Panc1 (cell line): ENCODE measurements around the gene ST3GAL5.

ENCODE experiments used
- SIN3A ChIP-seq: IDR thresholded peaks from 2 replicates; pipeline ENCODE4 v1.6.1; 2012; ENCODE audit warnings: low read depth, mild to moderate bottlenecking, low read length, moderate library complexity, borderline replicate concordance; ENCODE audit not compliant: insufficient read depth
- TCF7L2 ChIP-seq: IDR thresholded peaks from 2 replicates; pipeline ENCODE4 v1.6.1; 2011; ENCODE audit warnings: mild to moderate bottlenecking, low read depth, low read length, inconsistent platforms
- TF ChIP-seq, protein P1 (sequence below): fragments of 450-650 bp; IDR thresholded peaks from 2 replicates; pipeline ENCODE4 v1.5.1; 2017; ENCODE audit warnings: mild to moderate bottlenecking

DNA sequence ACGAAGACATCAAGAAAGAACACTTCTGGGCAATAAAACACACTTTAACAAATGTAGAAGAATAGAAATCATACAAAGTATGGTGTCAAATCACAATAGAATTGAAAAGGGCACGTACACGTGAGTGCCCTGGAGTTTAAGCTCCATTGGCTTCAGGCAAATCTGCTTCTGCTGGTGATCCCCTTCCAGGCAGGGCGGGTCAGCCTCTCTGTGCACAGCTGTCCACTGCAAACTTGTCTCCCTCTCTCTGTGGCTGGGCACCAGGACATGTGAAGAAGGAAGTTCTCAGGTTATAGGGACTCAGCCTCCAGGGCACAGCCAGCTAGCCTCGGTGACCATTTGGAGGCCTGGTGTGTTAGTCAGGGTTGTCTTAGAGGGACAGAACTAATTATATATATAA is 66.0 kb downstream of the ST3GAL5 start:
- TF ChIP-seq, protein P1, sequence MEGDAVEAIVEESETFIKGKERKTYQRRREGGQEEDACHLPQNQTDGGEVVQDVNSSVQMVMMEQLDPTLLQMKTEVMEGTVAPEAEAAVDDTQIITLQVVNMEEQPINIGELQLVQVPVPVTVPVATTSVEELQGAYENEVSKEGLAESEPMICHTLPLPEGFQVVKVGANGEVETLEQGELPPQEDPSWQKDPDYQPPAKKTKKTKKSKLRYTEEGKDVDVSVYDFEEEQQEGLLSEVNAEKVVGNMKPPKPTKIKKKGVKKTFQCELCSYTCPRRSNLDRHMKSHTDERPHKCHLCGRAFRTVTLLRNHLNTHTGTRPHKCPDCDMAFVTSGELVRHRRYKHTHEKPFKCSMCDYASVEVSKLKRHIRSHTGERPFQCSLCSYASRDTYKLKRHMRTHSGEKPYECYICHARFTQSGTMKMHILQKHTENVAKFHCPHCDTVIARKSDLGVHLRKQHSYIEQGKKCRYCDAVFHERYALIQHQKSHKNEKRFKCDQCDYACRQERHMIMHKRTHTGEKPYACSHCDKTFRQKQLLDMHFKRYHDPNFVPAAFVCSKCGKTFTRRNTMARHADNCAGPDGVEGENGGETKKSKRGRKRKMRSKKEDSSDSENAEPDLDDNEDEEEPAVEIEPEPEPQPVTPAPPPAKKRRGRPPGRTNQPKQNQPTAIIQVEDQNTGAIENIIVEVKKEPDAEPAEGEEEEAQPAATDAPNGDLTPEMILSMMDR, result no peak
- TF ChIP-seq TCF7L2, result no peak
- no peak for TF ChIP-seq SIN3A
